Endothelial cell (in vitro differentiated cells): ENCODE measurements around the gene FAM83C. TPM values are rescaled to one million over a fixed set of nuclear protein-coding genes. Genes with fewer than 3 reads are reported as not detected.
A peak's percentile ranks its signal among the peaks of the same experiment; 100 is the strongest.

ENCODE experiments used
- DNase-seq: peaks from one replicate; pipeline ENCODE4 v3.0.0; 2021; ENCODE audit warnings: low spot score
- H3K27ac Mint-ChIP-seq: one replicate; pipeline ENCODE4 v1.8.0; 2021; ENCODE audit warnings: mixed read lengths, inconsistent platforms; ENCODE audit not compliant: unreplicated experiment
- H3K27me3 Mint-ChIP-seq: one replicate; pipeline ENCODE4 v1.8.0; 2021; ENCODE audit warnings: mild to moderate bottlenecking, moderate library complexity, mixed read lengths, inconsistent platforms; ENCODE audit not compliant: unreplicated experiment
- H3K36me3 Mint-ChIP-seq: one replicate; pipeline ENCODE4 v1.8.0; 2021; ENCODE audit warnings: mild to moderate bottlenecking, low read depth, mixed read lengths, inconsistent platforms; ENCODE audit not compliant: unreplicated experiment
- H3K4me1 Mint-ChIP-seq: one replicate; pipeline ENCODE4 v1.8.0; 2021; ENCODE audit warnings: mild to moderate bottlenecking, mixed read lengths, inconsistent platforms; ENCODE audit not compliant: unreplicated experiment
- H3K4me3 Mint-ChIP-seq: one replicate; pipeline ENCODE4 v1.8.0; 2021; ENCODE audit warnings: mild to moderate bottlenecking, mixed read lengths, inconsistent platforms; ENCODE audit not compliant: unreplicated experiment
- H3K9me3 Mint-ChIP-seq: one replicate; pipeline ENCODE4 v1.8.0; 2021; ENCODE audit warnings: mixed read lengths, inconsistent platforms; ENCODE audit not compliant: unreplicated experiment
- CTCF ChIP-seq: fragments of 200-600 bp; sonication (generic); IDR thresholded peaks from one replicate; pipeline ENCODE4 v1.5.0; 2021; ENCODE audit warnings: antibody characterized with exemption; ENCODE audit not compliant: unreplicated experiment
- total RNA-seq: library from RNA; stranded (reverse); fragmentation: NEBNext Ultra II Directional; extraction: Animal tissue kit (Norgen Biotek cat#: 25700); gene quantifications from one replicate; pipeline ENCODE4 v1.2.1, GENCODE V29; 2021; ENCODE audit not compliant: unreplicated experiment

FAM83C gene
- total RNA-seq, 1 donor from 2014 or later: not detected

DNA sequence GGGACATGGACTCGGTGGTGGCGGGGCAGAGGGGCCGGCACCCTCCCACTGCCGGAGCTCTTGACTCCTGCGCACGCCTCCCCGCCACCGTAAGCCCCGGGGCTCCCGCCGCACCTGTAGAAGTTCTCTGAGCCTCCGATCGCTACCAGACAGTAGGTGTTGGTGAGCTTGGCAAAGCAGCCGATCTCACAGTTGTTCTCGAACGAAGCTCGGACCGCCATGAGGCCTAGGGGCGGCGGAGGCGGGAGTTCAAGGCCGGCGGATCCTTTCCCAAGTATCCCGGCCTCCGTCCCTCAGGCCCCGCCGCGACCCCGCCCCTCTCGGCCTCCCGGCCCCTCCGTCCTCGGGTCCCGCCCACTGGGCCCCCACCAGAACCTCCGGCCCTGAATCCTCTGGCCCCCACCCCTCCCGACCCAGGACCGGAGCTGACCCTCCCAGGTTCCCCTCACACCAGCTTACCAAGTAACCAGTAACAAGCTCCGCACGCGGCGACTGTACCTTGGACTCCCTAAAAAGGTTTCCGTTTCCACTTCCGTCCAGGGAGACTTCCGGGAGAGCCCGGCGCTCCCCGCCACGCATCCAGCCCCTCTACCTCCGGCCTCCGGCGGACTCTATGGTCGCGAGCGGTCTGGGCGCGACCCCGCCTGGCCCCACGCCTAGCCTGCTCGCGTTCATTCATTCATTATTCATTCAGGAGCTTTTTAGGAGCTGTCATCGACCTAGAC is 7.8 kb downstream of the FAM83C start, which contains the start of gene EIF6:
Gene EIF6 (minus strand): TSS at position 506 of the 725 bp plus-strand sequence. CDS start 285 bp downstream, at position 221.
- H3K27me3 Mint-ChIP-seq: peaks cover 32% of the 10 kb centered on the region
- peak; percentile 79 for DNase-seq
- H3K4me1 Mint-ChIP-seq: peaks cover 15% of the 10 kb centered on the region
- H3K4me3 Mint-ChIP-seq: peak within 1 kb of the TSS; percentile 97
- TF ChIP-seq CTCF: no peak
- H3K36me3 Mint-ChIP-seq: peaks cover 19% of the 10 kb centered on the region
- H3K27ac Mint-ChIP-seq: peak within 1 kb of the TSS; percentile 84
- no peaks in the 10 kb centered on the region for H3K9me3 Mint-ChIP-seq

GRCh38 chr20:35283441-35284266 is 8.6 kb downstream of the FAM83C start:
- Mint-ChIP-seq H3K4me3 (peak overlapping the region; percentile 97), H3K27ac (peak overlapping the region; percentile 84), H3K9me3 (no peaks in the 10 kb centered on the region), H3K36me3 (peaks cover 26% of the 10 kb centered on the region), H3K4me1 (peaks cover 15% of the 10 kb centered on the region), H3K27me3 (peaks cover 33% of the 10 kb centered on the region)
- no peak for TF ChIP-seq CTCF
- no peak for DNase-seq

DNA sequence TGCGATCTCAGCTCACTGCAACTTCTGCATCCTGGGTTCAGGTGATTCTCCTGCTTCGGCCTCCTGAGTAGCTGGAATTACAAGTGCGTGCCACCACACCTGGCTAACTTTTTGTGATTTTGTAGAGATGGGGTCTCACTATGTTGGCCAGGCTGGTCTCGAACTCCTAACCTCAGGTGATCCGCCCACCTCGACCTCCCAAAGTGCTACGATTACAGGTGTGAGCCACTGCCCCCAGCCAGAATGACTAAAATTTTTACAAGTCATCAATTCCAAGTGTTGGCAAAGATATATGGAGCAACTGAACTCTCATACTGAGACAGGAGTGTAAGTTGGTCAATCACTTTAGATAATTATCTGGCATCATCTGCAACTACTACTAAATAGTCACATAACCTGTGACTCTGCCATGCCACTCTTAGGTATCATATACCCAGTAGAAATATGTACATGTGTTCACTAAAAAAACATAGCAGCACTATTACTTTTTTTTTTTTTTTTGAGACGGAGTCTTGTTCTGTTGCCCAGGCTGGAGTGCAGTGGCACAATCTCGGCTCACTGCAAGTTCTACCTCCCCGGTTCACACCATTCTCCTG is 10.6 kb downstream of the FAM83C start:
- Mint-ChIP-seq H3K27ac (no peak overlapping the region), H3K4me1 (peaks cover 21% of the 10 kb centered on the region), H3K4me3 (no peak overlapping the region), H3K36me3 (peaks cover 35% of the 10 kb centered on the region), H3K27me3 (peaks cover 41% of the 10 kb centered on the region), H3K9me3 (no peaks in the 10 kb centered on the region)
- no peak for DNase-seq
- TF ChIP-seq CTCF: no peak

DNA sequence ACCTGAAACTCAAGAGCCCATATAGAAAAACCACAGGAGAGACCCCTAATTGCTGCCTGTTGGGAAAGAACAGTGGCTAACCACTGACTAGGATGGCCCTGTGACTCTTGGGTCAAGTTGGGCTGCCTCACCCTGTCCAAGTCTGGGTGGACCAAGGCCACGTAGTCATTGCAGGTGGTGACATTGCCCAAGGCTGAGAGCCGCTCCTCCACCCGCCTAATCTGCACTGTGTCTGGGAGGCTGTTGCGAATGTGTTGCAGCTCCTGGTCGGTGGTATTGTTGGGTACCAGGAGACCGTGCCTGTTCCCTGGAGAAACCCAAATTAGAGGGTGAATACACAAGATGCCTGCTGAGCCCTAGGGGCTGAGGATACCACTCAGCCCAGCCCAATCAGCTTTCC is 11.7 kb downstream of the FAM83C start:
- DNase-seq: no peak
- peaks cover 32% of the 10 kb centered on the region for H3K36me3 Mint-ChIP-seq
- H3K27ac Mint-ChIP-seq: no peak overlapping the region
- peaks cover 19% of the 10 kb centered on the region for H3K4me1 Mint-ChIP-seq
- H3K4me3 Mint-ChIP-seq: no peak overlapping the region
- no peak for TF ChIP-seq CTCF
- peaks cover 37% of the 10 kb centered on the region for H3K27me3 Mint-ChIP-seq
- H3K9me3 Mint-ChIP-seq: no peaks in the 10 kb centered on the region
